ENCODE results near the gene LIX1L. TPM values are rescaled to one million over a fixed set of nuclear protein-coding genes. Genes with fewer than 3 reads are reported as not detected.

LIX1L gene
- total RNA-seq, 3 donors from 2014 or later: 40.7 to 43.3 (median 41.9) TPM

- peaks cover 28% of the 10 kb centered on the region for H3K36me3 Mint-ChIP-seq (ENCODE audit: insufficient read depth)
- H3K9me3 Mint-ChIP-seq: no peaks in the 10 kb centered on the region
- H3K4me1 Mint-ChIP-seq (ENCODE audit: low read depth): peaks cover 46% of the 10 kb centered on the region
- H3K27me3 Mint-ChIP-seq (ENCODE audit: low read depth): no peaks in the 10 kb centered on the region
- DNase-seq: no peak
- peak; percentile 8 to 16 for ATAC-seq
- H3K4me3 Mint-ChIP-seq: peak overlapping the region; percentile 94
Measured at GRCh38 chr1:145918992-145919939, 38.6 kb downstream of the LIX1L start.

GRCh38 chr1:145918144-145918991 lies 39.4 kb downstream of the LIX1L start, which contains the start of gene PEX11B:
Gene PEX11B, minus strand, starts transcription at chr1:145918717. Its CDS starts 29 bp downstream, at chr1:145918688.
- ATAC-seq (peak; percentile 91 to 92), DNase-seq (peak; percentile 89)
- Mint-ChIP-seq H3K9me3 (no peaks in the 10 kb centered on the region), H3K36me3 (ENCODE audit: insufficient read depth) (peaks cover 32% of the 10 kb centered on the region), H3K4me3 (peak within 1 kb of the TSS; percentile 94), H3K27me3 (ENCODE audit: low read depth) (no peaks in the 10 kb centered on the region), H3K4me1 (ENCODE audit: low read depth) (peaks cover 47% of the 10 kb centered on the region)

- Mint-ChIP-seq H3K4me1 (ENCODE audit: low read depth) (peaks cover 47% of the 10 kb centered on the region), H3K27me3 (ENCODE audit: low read depth) (no peaks in the 10 kb centered on the region), H3K4me3 (peak overlapping the region; percentile 94), H3K36me3 (ENCODE audit: insufficient read depth) (peaks cover 32% of the 10 kb centered on the region), H3K9me3 (no peaks in the 10 kb centered on the region)
- DNase-seq (no peak), ATAC-seq (no peak)
Measured at GRCh38 chr1:145917595-145917994, 40.2 kb downstream of the LIX1L start.

GRCh38 chr1:145916745-145917144 lies 41.1 kb downstream of the LIX1L start:
- DNase-seq: no peak
- ATAC-seq: no peak
- Mint-ChIP-seq H3K9me3 (no peaks in the 10 kb centered on the region), H3K36me3 (ENCODE audit: insufficient read depth) (peaks cover 33% of the 10 kb centered on the region), H3K4me3 (peak overlapping the region; percentile 94), H3K4me1 (ENCODE audit: low read depth) (peaks cover 47% of the 10 kb centered on the region), H3K27me3 (ENCODE audit: low read depth) (no peaks in the 10 kb centered on the region)

GRCh38 chr1:145912128-145912641 lies 45.6 kb downstream of the LIX1L start:
- ATAC-seq (no peak), DNase-seq (no peak)
- H3K36me3 Mint-ChIP-seq (ENCODE audit: insufficient read depth): peaks cover 39% of the 10 kb centered on the region
- H3K9me3 Mint-ChIP-seq: no peaks in the 10 kb centered on the region
- peaks cover 21% of the 10 kb centered on the region for H3K4me1 Mint-ChIP-seq (ENCODE audit: low read depth)
- H3K27me3 Mint-ChIP-seq (ENCODE audit: low read depth): no peaks in the 10 kb centered on the region
- no peak overlapping the region for H3K4me3 Mint-ChIP-seq

- Mint-ChIP-seq H3K36me3 (ENCODE audit: insufficient read depth) (peaks cover 21% of the 10 kb centered on the region), H3K9me3 (no peaks in the 10 kb centered on the region), H3K4me1 (ENCODE audit: low read depth) (peaks cover 5% of the 10 kb centered on the region), H3K4me3 (no peak overlapping the region), H3K27me3 (ENCODE audit: low read depth) (no peaks in the 10 kb centered on the region)
- ATAC-seq (no peak), DNase-seq (no peak)
Measured at GRCh38 chr1:145908653-145909052, 49.2 kb downstream of the LIX1L start.

GRCh38 chr1:145906954-145907753 lies 50.7 kb downstream of the LIX1L start:
- no peak for DNase-seq
- no peak for ATAC-seq
- no peaks in the 10 kb centered on the region for H3K27me3 Mint-ChIP-seq (ENCODE audit: low read depth)
- H3K9me3 Mint-ChIP-seq: no peaks in the 10 kb centered on the region
- no peak overlapping the region for H3K4me3 Mint-ChIP-seq
- H3K4me1 Mint-ChIP-seq (ENCODE audit: low read depth): peaks cover 5% of the 10 kb centered on the region
- H3K36me3 Mint-ChIP-seq (ENCODE audit: insufficient read depth): peaks cover 15% of the 10 kb centered on the region

- DNase-seq: no peak
- Mint-ChIP-seq H3K9me3 (no peaks in the 10 kb centered on the region), H3K36me3 (ENCODE audit: insufficient read depth) (peaks cover 6% of the 10 kb centered on the region), H3K27me3 (ENCODE audit: low read depth) (no peaks in the 10 kb centered on the region), H3K4me1 (ENCODE audit: low read depth) (no peaks in the 10 kb centered on the region), H3K4me3 (no peak overlapping the region)
- no peak for ATAC-seq
Measured at GRCh38 chr1:145901312-145902021, 56.4 kb downstream of the LIX1L start.

GRCh38 chr1:145898756-145899155 lies 59.1 kb downstream of the LIX1L start:
- Mint-ChIP-seq H3K4me3 (no peak overlapping the region), H3K36me3 (ENCODE audit: insufficient read depth) (peaks cover 5% of the 10 kb centered on the region), H3K4me1 (ENCODE audit: low read depth) (no peaks in the 10 kb centered on the region), H3K27me3 (ENCODE audit: low read depth) (no peaks in the 10 kb centered on the region), H3K9me3 (no peaks in the 10 kb centered on the region)
- no peak for DNase-seq
- ATAC-seq: no peak

- no peak for ATAC-seq
- Mint-ChIP-seq H3K36me3 (ENCODE audit: insufficient read depth) (peaks cover 6% of the 10 kb centered on the region), H3K4me1 (ENCODE audit: low read depth) (no peaks in the 10 kb centered on the region), H3K4me3 (no peak overlapping the region), H3K9me3 (no peaks in the 10 kb centered on the region), H3K27me3 (ENCODE audit: low read depth) (no peaks in the 10 kb centered on the region)
- no peak for DNase-seq
Measured at GRCh38 chr1:145897969-145898368, 59.8 kb downstream of the LIX1L start.

- ATAC-seq: no peak
- no peaks in the 10 kb centered on the region for H3K27me3 Mint-ChIP-seq (ENCODE audit: low read depth)
- no peak overlapping the region for H3K4me3 Mint-ChIP-seq
- H3K9me3 Mint-ChIP-seq: no peaks in the 10 kb centered on the region
- H3K4me1 Mint-ChIP-seq (ENCODE audit: low read depth): no peaks in the 10 kb centered on the region
- H3K36me3 Mint-ChIP-seq (ENCODE audit: insufficient read depth): peaks cover 4% of the 10 kb centered on the region
- no peak for DNase-seq
Measured at GRCh38 chr1:145895471-145895870, 62.3 kb downstream of the LIX1L start.

GRCh38 chr1:145893306-145894055 lies 64.3 kb downstream of the LIX1L start:
- H3K36me3 Mint-ChIP-seq (ENCODE audit: insufficient read depth): peaks cover 4% of the 10 kb centered on the region
- ATAC-seq: no peak
- H3K4me1 Mint-ChIP-seq (ENCODE audit: low read depth): no peaks in the 10 kb centered on the region
- no peaks in the 10 kb centered on the region for H3K9me3 Mint-ChIP-seq
- no peak for DNase-seq
- H3K27me3 Mint-ChIP-seq (ENCODE audit: low read depth): no peaks in the 10 kb centered on the region
- H3K4me3 Mint-ChIP-seq: no peak overlapping the region
